ENCODE results near the gene BEX3. TPM values are rescaled to one million over a fixed set of nuclear protein-coding genes. Genes with fewer than 3 reads are reported as not detected.

BEX3 gene
- total RNA-seq, 4 donors from 2014 or later, result 68.5 to 157 (median 110) TPM

DNA sequence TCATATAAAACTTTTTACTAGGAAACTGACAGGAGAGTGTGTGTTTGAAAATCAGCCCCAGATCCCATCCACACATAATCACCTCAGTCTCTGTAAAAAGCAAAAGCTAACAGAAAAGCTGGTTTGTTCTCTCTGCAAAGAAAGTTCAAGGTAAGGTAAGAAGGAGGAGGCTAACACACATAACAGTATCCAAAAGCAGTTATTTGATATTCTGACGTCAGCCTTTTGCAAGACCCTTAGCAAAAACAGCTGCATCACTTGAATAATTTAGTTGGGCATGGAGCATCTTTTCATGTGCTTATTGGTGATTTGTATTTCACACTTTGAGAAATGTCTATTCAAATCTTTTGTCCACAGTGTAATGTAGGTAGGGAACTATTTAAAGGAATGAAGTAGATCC, 14.5 kb upstream of the BEX3 start:
- ATAC-seq (ENCODE audit: low FRiP score) (no peak), DNase-seq (ENCODE audit: low spot score) (no peak)
- TF ChIP-seq, protein P1, sequence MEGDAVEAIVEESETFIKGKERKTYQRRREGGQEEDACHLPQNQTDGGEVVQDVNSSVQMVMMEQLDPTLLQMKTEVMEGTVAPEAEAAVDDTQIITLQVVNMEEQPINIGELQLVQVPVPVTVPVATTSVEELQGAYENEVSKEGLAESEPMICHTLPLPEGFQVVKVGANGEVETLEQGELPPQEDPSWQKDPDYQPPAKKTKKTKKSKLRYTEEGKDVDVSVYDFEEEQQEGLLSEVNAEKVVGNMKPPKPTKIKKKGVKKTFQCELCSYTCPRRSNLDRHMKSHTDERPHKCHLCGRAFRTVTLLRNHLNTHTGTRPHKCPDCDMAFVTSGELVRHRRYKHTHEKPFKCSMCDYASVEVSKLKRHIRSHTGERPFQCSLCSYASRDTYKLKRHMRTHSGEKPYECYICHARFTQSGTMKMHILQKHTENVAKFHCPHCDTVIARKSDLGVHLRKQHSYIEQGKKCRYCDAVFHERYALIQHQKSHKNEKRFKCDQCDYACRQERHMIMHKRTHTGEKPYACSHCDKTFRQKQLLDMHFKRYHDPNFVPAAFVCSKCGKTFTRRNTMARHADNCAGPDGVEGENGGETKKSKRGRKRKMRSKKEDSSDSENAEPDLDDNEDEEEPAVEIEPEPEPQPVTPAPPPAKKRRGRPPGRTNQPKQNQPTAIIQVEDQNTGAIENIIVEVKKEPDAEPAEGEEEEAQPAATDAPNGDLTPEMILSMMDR (IDR thresholded peaks at IDR 0.05), result no peak

DNA sequence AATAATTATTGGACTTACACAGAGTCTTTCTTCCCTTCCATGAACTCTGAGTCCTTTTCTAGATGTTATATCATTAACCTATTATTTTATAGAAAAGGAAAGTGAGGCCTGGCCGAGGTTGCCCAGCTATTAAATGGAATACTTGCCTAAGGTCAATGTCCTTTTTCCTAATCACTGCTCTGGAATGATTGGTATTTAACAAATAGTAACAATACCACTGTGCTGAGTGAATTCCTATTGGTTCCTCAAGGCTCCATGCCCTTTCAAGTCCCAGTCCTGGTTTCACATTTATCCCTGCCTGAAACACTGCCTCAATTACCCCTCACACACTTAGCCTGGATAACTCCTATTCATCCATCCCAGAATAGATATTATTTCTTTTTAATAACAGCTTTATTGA, 13.9 kb upstream of the BEX3 start:
- ATAC-seq (ENCODE audit: low FRiP score), result no peak
- TF ChIP-seq, protein P1 (IDR thresholded peaks at IDR 0.05), result no peak
- DNase-seq (ENCODE audit: low spot score), result no peak

DNA sequence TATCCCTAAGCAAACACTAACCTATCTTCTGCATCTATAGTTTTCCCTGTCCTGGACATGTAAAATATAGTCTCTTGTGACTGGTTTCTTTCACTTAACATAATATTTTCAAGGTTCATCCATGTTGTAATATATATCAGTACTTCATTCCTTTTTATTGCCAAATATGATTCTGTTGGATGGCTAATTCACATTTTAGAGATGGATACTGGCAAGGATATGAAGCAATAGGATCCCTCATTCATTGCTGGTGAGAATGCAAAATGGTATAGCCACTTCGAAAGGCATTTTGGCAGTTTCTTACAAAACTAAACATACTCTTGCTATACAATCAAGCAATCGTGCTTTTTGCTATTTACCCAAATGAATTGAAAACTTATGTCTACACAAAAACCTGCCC, 13.3 kb upstream of the BEX3 start:
- DNase-seq (ENCODE audit: low spot score) (no peak), ATAC-seq (ENCODE audit: low FRiP score) (no peak)
- TF ChIP-seq, protein P1 (IDR thresholded peaks at IDR 0.05), result no peak

DNA sequence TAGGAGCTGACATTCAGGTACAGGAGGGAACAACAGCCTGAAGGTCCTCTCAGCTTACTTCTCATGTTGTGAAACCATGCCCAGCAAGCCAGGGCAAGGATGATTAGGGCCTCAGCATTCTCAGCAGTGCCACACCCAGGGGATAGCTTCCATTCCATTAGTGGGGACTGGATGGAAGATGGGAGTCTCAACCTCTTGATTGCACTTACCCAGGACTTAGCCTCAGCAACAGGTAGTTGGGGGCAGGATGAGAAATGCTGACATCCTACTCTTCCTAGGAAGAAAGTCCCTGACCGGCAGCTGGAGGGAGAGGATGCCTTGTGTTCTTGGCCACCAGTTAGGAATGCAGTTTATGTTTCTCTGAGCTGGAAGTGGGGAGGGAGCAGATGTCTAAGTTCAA, 8.8 kb upstream of the BEX3 start:
- TF ChIP-seq, protein P1 (IDR thresholded peaks at IDR 0.05), result no peak
- ATAC-seq (ENCODE audit: low FRiP score) (no peak), DNase-seq (ENCODE audit: low spot score) (no peak)

DNA sequence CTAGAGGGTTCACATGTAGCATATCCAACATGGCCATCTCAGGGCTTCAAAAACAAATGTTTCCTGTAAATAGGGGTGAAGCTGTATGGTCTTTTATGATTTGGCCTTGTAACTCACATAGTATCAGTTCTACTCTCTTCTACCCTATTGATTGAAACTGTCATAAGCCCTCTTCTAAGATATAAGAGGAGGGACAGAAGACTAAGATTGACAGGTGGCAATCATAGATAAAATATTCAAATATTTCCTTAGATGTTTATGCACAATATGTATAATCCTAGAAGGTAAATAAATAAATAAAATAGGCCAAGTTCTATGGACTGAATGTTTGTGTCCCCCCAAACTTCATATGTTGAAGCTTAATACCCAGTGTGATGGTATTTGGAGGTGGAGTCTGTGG, 6.9 kb upstream of the BEX3 start:
- TF ChIP-seq, protein P1 (IDR thresholded peaks at IDR 0.05), result no peak
- DNase-seq (ENCODE audit: low spot score) (no peak), ATAC-seq (ENCODE audit: low FRiP score) (no peak)

DNA sequence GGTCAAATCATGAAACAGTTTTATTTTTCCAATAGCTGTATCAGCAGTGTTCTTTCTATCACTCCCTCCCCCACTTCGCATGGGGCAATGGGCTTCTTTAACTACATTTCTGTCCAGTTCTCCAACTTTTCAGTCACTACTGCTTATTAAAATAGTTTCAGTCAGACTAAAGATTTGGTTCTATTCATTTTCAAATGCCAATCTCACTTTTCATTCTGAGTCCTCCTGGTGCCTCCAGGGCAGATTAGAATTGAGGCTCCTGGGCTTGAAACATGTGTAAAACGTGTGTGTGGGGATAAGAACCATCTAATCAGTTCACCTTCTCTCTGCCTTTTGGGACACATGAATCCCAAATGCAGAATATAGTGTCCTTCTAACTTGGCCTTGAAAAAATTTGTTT, 3.5 kb upstream of the BEX3 start:
- TF ChIP-seq, protein P1 (IDR thresholded peaks at IDR 0.05), result no peak
- DNase-seq (ENCODE audit: low spot score) (no peak), ATAC-seq (ENCODE audit: low FRiP score) (no peak)

DNA sequence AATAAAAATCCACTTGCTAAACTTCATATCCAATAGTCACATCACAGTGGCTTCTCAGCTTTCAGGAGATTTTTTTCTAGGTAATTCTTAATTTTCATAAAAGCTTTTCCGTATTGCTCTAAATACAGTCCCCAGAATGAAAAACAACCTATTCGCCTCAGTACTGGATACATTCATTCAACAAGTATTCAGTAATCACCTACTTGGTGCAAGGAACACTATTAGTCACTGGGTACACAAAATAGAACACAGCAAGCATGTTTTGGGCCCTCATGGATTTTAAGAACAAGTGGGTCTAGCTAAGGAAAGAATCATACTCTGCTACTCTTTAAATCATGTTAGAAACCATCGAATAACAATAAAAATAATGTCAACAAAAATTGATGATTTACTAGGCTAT, 2.8 kb upstream of the BEX3 start:
- TF ChIP-seq, protein P1 (IDR thresholded peaks at IDR 0.05), result no peak
- DNase-seq (ENCODE audit: low spot score) (no peak), ATAC-seq (ENCODE audit: low FRiP score) (no peak)

Measured in omental fat pad (tissue), 4 donors.